ENCODE measurements around the gene ABTB2.

The ABTB2 gene

DNA sequence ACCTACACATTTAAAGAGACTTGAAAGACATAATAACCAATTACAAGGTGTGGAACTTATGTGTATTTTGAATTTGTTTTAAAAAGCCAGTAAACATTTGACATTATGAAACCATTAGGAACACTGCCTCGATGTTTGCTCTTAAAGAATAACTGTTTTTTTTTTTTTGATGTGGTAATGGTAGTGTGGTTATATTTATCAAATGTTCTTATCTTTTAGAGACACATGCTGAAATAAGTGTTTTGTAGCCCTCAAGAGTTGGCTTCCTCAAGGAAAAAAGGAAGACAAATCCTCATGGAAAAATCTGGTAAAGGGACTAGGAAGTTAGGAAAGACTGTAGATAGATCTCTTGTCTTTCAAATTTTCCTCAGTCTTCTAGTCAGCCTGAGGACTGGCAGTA is 2.2 kb upstream of the ABTB2 start:
- DNase-seq (ENCODE audit: low read depth): no peak

DNA sequence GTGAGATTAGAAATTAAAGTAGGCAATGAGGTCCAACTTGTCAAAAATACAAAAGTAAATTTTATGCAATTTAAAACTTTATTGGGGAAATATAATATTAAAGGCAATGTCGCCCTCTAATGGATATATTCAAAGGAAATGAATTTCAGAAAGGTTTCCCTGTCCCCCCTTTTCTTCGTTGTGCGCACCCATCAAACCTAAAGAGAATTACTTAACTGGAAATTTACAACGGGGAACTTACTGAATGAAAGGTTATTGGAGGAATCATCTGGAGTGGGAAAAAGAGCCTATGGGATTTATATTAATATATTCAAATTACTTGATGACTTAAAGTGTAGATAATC is 1.7 kb upstream of the ABTB2 start:
- no peak for DNase-seq (ENCODE audit: low read depth)

DNA sequence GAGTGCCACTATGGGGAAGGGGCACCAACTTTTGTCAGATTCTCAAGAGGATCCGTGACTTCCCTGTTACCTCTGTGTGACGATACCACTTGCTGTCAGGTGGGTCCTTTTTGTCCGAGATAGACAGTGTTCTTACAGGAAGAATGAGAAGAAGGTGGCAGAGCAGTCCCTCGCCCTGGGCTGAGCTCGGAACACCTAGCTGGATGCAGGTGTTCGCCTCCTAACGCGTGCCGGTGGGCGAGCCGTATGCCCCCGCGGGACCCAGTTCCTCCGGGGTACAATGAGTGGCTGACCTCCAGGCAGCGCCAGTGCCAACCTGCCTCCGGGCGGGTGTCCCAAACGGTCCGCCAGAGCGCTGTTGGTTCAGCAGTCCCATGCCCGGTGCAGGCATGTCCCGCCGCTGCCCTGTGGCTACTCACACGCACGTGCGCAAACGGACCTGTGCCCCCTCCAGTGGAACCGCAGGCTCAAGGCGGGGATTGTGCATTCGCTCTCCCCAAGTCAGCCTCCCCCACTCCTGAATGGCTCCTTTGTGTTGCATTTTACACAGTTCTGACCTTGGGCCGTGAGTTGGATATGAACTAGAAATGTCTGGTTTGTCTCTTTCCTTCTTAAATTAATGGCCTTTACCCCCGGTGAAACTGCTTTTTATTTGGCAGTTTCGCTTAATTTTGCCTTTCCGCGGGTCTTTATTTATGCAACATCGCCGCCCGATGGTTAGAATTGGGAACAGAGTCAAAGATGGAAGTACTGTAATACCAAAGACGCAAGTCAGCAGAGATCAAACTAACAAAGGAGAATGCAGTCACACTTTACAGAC is 1.1 kb upstream of the ABTB2 start:
- DNase-seq (ENCODE audit: low read depth): peak; percentile 56

DNA sequence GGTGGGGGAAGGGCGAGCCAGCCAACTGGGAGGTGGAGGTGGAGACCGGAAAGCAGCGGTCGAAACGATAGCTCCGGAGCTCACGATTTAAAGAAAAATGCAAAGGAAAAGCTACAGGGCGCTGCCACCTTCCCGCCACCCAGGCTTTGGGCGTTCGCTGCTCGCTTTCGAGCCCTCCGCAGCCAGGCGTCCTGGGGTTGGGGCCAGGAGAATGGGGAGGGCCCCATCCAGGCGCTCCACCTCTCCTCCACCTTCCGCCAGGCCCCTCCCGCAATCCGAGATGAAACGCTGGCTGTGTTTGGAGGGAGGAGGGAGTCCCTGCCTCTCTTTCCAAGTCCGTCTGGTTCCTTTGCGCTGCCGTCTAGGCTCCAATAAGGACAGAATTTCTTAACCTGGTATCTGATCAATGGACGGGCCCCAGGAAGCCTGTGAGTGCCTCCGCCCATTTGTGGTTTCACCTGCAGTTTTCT is 483 bp upstream of the ABTB2 start:
- peak; percentile 18 for DNase-seq (ENCODE audit: low read depth)

DNA sequence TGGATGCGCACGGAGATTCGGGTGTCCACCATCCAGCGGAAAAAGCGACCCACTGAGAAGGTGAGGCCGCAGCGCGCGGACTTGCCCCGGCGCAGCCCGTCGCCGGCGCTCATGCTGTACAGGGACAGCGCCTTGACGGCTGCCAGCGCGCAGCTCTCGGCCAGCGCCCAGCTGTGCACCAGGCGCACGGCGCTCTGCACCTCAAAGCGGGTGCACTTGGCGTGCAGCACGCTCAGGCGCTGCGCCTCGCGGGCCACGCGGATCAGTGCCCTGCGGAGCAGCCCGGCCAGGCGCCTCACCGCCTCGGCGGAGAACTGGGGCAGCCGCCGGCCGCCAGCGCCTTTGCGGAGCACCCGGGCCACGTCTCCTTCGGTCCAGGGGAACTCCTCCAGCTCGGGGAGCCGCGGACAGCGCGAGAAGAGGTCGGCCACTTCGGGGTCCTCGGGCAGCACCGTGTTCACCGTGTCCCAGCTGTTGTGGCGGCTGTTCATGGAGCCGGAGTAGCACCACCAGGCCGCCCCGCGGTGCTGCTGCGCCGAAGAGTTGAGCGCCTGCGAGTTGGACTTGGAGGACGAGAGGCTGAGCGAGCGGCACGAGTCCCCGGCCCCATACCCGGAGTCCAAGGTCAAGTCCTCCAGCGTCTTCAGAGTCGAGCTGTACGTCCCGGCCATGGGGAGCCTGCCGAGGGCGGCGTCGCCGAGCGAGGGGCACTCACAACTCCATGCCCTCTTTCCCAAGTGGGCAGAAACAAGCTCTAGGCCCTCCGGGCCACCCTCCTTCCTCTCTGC is 703 bp downstream of the ABTB2 start:
- peak; percentile 13 for DNase-seq (ENCODE audit: low read depth)

DNA sequence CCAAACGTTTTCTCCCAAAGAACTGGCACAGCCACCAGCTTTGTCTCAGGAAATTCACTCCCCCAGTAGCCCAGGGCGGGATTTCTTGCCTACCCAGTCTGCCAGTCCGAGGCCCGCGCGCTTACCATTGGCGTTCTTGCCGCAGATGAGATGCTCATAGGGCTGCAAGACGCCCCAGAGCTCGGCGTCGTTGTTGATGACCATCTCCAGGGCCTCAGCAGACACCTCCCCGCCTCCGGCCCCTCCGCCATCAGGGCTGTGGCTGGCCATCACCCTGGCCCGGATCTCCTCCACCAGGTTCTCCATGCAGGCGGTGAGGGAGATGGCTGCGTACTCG is 1.3 kb downstream of the ABTB2 start:
- no peak for DNase-seq (ENCODE audit: low read depth)

DNA sequence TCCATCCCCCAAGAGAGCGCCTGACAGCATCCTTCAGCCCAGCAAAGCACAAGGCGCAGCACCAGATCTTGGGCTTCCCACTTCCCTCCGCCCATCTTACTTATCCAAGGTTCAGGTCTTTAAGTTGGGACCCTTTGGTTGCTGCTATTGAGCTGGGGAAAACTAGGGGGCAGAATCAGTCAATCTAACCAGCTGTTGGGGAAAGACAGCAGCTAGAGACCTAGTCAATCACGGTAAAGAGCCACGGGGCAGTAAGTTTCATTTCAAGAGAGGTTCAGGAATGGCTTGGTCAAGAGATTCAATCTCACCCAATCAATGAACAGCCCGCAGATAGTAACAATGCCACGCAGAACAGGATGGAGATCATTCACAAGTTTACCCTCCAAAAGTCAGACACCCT is 1.7 kb downstream of the ABTB2 start:
- DNase-seq (ENCODE audit: low read depth): no peak

DNA sequence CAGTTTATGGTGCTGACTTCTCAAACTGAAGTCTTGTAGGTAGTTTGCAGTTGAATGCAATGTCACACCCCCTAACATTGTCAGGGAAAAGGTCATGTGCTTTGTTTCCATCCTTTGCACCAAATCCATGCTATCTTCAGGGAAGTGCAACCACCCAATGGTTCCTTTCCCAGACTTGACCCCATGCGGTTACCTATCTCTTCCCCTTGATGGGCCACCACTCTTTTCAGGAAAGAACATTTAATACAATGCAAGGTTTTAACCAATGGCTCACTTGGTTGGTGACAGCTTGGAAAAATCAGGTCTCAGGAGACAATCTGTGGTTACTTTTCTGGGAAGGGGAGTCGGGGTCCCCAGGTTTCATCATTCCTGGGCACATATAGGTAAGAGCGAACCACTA is 2.1 kb downstream of the ABTB2 start:
- DNase-seq (ENCODE audit: low read depth): no peak

DNA sequence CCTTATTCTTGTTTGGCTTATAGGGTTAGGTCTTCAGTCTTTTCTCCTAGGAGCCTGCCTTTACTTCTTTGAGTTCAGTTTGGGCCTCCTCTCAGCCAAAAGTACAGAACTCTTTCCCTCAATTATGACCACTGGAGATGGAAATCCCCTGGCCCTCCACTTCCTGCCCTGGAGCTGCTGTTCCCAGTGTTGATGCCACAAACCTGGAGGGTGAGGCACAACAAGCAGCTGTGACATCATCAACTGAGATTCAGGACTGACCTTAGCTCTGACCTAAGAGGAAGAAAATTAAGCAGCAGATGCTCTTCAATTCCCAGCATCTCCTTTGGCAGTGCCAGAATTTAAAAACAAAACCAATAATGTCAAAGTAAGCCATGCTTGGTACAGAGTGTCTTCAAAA is 3.0 kb downstream of the ABTB2 start:
- no peak for DNase-seq (ENCODE audit: low read depth)

DNA sequence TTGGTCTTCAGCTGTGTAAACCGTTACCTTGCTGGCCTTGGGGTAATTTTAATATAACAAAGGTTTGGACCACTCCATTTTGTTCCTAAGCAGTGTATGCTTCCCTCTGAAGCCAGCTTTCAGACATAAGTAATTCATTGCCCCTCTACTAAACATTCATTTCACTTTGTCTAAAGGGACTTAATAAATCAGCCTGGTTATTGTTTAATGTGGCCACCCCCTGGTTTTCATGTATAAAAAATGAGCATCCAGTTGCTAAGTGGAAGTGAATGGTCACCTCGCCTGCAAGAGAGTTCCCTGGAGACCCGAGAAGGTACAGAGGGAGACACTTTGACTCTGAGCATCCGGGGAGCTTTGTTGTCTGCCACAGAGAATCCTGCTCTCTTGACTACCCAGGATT is 3.9 kb downstream of the ABTB2 start:
- no peak for DNase-seq (ENCODE audit: low read depth)

DNA sequence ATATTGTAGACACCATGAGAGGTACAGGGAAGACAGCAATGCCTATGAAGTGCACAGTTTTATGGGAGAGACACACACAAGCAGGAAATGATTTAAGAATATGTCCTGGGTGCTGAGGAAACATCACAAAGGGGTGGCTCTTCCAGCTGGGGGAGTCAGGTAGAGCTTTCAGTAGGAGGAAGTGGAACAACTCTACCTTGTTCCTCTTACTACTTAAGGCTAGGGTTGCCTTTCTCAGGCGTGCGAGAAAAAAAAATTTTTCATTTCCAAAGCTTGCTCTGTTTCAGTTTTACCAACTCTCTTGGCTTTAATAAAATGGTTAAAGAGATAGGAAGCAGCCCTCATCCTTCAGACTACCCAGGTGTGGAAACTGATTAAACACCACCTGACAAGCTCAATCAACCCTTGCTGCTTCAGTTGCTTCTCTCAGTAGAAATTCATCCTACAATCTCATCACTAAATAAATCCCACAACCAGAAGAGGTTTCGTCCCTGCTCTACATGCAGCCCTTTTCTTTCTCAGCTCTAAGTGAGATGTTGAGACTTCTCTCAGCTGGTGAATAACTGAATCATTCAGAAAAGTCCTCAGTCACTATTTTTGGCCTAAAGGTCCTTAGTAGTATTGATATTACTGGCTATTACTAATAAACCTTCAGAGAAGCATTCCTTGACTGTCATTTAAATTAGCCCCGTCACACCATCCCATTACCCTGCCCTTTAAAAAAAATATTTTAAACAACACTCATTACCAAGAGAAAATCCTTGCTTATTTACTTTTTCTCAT is 5.9 kb downstream of the ABTB2 start:
- DNase-seq (ENCODE audit: low read depth): no peak

DNA sequence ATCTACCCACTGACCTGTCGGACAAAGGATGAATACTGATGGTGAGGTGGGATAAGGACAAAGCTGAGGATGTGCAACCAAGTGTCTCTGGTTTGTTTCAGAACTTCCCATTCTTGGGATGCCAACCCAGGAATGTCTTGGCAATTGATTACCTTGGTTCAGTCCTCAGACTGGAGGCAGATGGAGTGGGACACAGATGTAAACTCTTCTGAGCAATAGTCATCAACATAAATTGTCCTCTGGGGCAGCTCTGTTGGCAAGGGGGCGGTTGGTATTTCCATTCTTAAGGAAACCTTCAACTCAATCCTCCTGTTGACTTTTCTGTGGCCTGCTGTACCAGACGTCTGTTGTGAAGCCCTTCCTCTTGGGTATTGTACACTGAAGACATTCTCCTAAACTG is 6.8 kb downstream of the ABTB2 start:
- no peak for DNase-seq (ENCODE audit: low read depth)

DNA sequence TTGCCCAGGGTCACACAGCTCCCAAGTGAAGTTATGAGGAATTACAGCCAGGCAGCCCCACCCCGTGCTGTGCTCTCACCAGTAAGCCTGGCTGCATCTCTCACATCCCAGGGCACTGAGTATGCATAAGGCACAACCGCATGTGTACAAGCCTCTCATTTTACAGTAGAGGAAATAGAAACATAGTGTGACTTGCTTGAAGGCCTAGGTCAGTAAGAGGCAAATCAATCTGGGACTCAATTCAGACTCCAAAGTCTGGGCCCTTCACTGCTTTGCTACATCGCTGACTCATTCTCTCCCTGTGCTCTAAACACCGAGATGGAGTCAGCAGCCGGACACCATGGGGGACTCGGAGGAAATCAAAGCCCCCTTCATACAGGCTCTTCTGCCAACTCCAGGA is 7.9 kb downstream of the ABTB2 start:
- no peak for DNase-seq (ENCODE audit: low read depth)

DNA sequence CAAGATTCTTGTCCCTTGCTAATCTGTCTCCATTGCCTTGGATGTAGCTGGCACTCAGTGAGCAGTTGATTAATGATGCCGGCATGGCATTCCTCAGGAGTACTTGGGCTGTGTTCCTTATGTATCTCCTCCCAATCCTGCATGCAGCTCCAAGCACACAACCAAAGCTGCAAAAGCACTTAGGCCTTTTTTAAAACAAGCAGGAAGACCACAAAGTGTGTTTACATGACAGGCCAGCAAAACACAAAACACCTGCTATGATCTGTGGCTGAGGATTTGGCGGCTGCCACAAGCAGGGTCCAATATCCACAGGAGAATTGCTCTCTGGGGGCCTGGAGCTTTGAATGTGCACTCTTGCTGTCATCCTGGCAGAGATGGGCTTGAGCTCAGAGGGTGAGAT is 8.9 kb downstream of the ABTB2 start:
- DNase-seq (ENCODE audit: low read depth): no peak

DNA sequence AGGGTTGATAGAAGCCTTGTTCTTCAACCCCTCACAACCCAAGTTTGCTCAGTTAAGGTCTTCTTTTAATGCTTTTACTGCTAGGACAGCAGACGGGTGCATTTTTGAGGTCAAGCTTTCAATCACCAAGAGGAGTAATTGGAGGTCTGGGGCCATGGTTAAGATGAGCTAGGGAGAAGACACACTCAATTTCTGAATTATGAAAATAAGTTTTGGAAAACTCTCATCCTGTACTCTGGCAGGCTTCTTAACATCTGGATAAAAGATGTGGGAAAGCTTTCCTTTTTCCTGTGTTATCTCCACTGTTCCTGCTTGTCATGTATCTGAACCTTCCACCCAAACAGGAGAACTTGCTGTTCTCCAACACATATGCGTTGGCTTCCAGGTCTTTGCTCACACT is 9.7 kb downstream of the ABTB2 start:
- DNase-seq (ENCODE audit: low read depth): no peak

DNA sequence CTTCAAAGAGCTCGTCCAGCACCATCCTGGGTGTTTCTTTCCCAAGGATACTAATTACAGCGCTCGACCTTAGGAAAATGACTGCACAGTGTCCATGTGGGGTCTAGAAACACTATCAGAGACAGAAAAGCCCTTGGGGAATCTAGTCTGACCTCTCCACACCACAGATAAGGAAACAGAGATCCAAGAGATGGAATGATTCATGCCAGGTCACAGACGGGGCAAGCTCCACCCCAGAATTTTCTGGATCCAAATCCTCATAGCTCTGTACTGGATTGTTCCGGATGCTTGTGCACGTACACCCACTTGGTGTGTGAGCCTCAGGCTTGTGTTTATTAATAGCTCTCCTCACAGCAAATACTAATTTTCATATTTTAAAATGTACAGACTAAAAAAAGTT is 11.3 kb downstream of the ABTB2 start:
- no peak for DNase-seq (ENCODE audit: low read depth)

DNA sequence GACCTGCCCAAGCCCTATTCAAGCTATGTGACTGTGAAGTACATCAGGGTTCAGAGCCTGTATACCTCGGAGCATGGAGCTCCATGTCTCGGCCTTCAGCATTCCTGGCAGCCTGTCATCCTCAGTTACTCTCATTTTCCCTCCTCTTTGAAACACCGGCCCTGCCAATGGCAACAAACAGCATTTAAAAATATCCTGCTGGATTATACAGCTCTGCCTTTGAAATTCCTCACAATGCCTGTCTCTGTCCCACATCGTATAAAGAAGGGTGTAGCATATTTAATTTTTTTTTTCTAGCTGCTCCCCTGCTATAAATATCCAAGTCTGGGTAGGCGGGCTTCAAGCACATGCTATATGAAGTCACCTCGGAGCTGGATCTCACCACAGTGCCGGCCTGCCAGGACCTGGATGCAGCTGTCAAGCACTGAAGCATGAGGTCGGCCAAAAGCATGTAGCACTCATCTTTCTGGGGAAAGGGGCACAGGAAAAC is 11.8 kb downstream of the ABTB2 start:
- DNase-seq (ENCODE audit: low read depth): no peak

DNA sequence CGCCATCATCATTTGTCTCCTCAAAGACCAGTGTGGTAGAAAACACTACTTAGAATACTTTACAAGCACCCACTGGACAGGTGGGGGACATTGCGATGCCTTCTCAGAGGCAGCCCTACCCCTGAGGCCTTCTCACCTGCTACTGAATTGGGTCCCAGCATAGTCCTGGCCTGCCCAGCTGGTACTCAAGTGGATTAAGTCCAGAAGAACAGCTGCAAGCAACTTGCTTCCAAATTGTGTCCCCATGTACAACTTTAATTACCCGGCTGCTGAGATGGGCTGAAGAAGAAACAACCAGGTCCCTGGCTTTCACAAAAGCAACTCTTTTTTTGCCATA is 12.3 kb downstream of the ABTB2 start:
- DNase-seq (ENCODE audit: low read depth): no peak

DNA sequence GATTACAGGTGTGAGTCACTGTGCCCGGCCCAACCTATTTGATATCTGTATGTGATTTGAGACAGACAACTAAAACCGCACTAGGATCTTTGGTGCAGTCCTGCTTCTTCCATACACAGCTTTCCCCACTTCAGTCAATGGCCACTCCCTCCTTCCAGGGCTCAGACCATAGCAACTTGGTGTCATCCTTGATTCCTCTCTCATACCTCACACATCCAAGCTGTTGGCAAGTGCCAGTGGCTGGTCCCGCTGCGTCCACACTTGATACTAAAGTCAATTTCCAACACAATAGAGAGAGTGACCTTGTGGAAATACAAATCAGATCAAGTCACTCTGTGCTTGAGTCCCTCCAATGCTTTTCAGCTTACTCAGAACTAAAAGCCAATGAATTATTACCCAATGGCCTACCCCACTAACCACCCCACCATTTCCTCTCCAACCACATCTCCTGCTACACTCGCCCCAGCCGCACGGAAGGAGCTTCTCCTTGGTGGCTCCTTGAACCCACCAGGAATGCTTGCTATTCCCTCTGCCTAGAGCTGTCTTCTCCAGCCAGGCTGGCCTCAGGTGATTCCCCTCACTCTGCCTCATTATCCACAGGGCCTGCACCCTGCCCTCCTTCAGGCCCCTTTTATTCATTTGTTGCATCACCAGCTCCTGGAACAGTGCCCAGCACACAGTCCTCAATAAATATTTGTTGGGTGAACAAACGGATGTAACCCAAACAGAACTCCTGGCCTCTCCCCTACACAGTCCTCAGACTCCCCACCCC is 12.9 kb downstream of the ABTB2 start:
- DNase-seq (ENCODE audit: low read depth): no peak

DNA sequence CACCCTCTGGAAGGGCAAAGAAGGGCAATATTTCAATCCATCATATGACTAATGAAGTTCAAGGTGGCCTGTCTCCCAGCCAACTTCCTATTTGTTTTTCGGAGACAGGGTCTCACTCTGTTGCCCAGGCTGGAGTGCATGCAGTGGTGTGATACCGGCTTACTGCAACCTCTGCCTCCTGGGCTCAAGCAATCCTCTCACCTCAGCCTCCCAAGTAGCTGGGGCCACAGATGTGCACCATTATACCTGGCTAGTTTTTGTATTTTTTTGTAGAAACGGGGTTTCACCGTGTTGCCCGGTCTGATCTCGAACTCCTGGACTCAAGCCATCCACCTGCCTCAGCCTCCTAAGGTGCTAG is 13.4 kb downstream of the ABTB2 start:
- DNase-seq (ENCODE audit: low read depth): no peak

DNA sequence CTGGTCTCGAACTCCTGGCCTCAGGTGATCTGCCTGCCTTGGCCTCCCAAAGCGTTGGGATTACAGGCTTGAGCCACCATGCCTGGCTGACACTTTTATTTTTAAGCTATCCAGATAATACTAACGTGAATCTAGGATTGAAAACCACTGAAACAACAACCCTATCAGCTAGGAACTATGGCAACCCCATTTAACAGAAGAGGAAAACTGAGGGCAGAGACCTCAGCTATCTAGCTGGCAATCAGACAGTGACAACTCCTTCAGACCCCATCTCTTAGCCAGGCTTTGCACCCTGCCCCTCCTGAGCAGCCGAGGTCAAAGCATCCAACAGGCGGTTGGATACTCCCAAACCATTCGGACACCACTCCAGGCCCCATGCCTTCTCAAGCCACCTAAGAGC is 14.1 kb downstream of the ABTB2 start:
- DNase-seq (ENCODE audit: low read depth): no peak

DNA sequence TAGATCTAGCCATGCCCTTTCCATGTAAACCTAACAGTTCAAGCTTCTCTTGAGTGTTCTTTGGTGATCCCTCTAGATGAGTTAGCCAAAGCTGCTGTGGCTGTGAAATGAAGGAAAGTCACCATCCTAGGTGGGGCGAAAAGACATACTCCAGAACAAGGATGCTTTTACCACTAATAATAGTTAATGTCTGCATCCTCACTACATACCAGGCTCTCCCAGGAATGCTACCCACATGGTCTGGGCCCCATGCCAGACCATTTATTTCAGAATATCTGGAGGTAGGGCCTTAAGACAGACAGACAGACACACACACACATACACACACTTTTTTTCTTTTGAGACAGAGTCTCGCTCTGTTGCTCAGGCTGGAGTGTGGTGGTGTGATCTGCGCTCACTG is 14.7 kb downstream of the ABTB2 start:
- DNase-seq (ENCODE audit: low read depth): no peak
